ENCODE data around the gene CCDC14.

CCDC14 gene

DNA sequence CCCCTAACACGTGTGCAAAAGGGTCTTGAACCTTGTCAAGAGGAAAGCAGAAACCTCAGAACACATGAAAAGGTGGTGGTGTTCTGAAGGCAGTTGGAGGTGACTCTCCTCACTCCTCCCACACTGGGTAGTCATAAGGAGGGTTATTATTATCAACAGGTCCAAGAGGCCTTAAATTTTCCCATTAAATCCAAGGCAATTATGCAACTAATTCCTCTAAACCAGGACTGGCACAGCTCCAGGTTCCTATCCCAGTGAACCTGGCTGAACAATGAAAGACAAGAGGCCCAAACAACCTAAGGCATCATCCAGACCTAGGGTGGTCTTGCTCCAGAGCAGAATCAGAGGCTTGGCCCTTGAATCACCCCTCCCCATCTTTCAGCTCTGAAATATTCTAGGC, 91.9 kb downstream of the CCDC14 start:
- FAIRE-seq (no peak), DNase-seq (ENCODE audit: insufficient read length) (no peak)
- TF ChIP-seq TAF1 (IDR thresholded peaks at IDR 0.05; ENCODE audit: borderline replicate concordance, low read depth, low read length) (no peak), POLR2A (IDR thresholded peaks at IDR 0.05; ENCODE audit: low read depth, low read length) (no peak), POLR2AphosphoS5 (IDR thresholded peaks at IDR 0.05; ENCODE audit: low read depth, low read length) (no peak)

DNA sequence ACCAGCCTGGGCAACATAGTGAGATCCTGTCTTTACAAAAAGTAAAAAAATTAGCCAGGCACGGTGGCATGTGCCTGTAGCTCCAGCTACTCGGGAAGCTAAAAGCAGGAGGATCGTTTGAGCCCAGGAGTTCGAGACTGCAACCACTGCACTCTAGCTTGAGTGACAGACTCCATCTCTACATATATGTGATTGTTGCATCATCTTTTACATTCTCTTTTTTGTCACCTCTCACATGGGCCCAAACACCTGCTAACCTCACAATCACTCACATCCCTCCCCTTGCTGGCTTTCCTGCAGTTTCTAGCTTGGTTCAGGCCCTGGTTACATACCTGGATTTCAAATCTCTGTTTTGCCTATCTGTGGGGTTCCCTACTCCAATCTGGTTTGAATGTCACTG, 96.3 kb downstream of the CCDC14 start:
- TF ChIP-seq POLR2AphosphoS5 (IDR thresholded peaks at IDR 0.05; ENCODE audit: low read depth, low read length) (no peak), POLR2A (IDR thresholded peaks at IDR 0.05; ENCODE audit: low read depth, low read length) (no peak), TAF1 (IDR thresholded peaks at IDR 0.05; ENCODE audit: borderline replicate concordance, low read depth, low read length) (no peak)
- FAIRE-seq, result no peak
- DNase-seq (ENCODE audit: insufficient read length), result no peak
